Measurements from ENCODE around the gene CDH12.
"Not testable (repeated sequence)": the region's sequence is repeated elsewhere in the genome, so short reads cannot be mapped to it uniquely, and the experiment has no call there.

CDH12 gene

DNA sequence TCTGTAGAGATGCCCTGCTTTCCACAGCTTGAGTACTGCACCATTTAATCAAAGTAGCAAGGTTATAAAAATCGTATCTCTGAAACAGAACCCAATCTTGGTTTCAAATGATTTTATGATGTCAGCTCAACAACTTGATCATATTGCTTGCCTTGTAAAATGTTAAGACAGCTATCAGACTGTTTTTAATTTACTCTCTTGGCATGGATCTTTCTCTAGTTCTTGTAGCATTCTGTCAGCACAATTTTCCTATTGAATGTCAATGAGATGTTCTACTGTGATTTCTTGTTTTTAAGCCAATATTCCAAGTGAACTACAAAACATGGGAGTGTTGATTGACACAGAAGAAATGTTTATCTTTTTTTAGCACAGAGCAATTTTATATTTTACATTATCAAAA lies 313.4 kb downstream of the CDH12 start:
- no peaks in the 10 kb centered on the region for H3K27me3 ChIP-seq (ENCODE audit: insufficient read depth, poor library complexity, severe bottlenecking)
- no peak overlapping the region for H3K27ac ChIP-seq (replicated peaks)
- no peak overlapping the region for H3K4me3 ChIP-seq (replicated peaks; ENCODE audit: insufficient read depth, low read length)
- no peak for DNase-seq (ENCODE audit: low read depth in 1 of 2, low spot score in 1 of 2)
- no peak for TF ChIP-seq POLR2AphosphoS5 (IDR thresholded peaks at IDR 0.05; ENCODE audit: low read depth)
- no peak for TF ChIP-seq SPI1 (IDR thresholded peaks at IDR 0.05; ENCODE audit: borderline replicate concordance, low read depth)
- TF ChIP-seq, protein P1, sequence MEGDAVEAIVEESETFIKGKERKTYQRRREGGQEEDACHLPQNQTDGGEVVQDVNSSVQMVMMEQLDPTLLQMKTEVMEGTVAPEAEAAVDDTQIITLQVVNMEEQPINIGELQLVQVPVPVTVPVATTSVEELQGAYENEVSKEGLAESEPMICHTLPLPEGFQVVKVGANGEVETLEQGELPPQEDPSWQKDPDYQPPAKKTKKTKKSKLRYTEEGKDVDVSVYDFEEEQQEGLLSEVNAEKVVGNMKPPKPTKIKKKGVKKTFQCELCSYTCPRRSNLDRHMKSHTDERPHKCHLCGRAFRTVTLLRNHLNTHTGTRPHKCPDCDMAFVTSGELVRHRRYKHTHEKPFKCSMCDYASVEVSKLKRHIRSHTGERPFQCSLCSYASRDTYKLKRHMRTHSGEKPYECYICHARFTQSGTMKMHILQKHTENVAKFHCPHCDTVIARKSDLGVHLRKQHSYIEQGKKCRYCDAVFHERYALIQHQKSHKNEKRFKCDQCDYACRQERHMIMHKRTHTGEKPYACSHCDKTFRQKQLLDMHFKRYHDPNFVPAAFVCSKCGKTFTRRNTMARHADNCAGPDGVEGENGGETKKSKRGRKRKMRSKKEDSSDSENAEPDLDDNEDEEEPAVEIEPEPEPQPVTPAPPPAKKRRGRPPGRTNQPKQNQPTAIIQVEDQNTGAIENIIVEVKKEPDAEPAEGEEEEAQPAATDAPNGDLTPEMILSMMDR (IDR thresholded peaks at IDR 0.05; ENCODE audit: insufficient read depth, low read length), result no peak
- no peak for TF ChIP-seq REST (IDR thresholded peaks at IDR 0.05; ENCODE audit: insufficient replicate concordance, low read depth)
- TF ChIP-seq GABPA (IDR thresholded peaks at IDR 0.05; ENCODE audit: low read depth), result no peak

DNA sequence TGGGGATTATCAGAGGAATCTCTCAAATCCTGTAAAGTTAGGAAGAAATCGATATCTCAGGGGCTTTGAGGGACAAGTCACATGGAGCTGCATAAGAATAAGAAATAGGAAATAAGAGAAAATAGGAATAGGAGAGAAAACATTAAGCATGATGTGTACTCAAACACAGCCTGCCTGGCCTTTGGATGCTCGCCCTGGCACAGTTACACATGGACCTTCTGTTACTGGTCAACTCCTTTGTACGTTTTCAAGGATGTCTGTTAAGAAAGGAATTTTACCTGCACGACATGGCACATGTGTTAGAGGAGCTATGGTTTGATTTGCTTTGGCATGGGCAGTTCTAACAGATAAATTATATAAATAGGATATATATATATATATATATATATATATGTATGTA lies 321.2 kb downstream of the CDH12 start:
- no peaks in the 10 kb centered on the region for H3K27me3 ChIP-seq (ENCODE audit: insufficient read depth, poor library complexity, severe bottlenecking)
- H3K27ac ChIP-seq (replicated peaks), result no peak overlapping the region
- no peak overlapping the region for H3K4me3 ChIP-seq (replicated peaks; ENCODE audit: insufficient read depth, low read length)
- no peak for TF ChIP-seq POLR2AphosphoS5 (IDR thresholded peaks at IDR 0.05; ENCODE audit: low read depth)
- no peak for TF ChIP-seq REST (IDR thresholded peaks at IDR 0.05; ENCODE audit: insufficient replicate concordance, low read depth)
- TF ChIP-seq SPI1 (IDR thresholded peaks at IDR 0.05; ENCODE audit: borderline replicate concordance, low read depth), result no peak
- TF ChIP-seq GABPA (IDR thresholded peaks at IDR 0.05; ENCODE audit: low read depth), result no peak
- TF ChIP-seq, protein P1 (IDR thresholded peaks at IDR 0.05; ENCODE audit: insufficient read depth, low read length), result no peak
- no peak for DNase-seq (ENCODE audit: low read depth in 1 of 2, low spot score in 1 of 2)

DNA sequence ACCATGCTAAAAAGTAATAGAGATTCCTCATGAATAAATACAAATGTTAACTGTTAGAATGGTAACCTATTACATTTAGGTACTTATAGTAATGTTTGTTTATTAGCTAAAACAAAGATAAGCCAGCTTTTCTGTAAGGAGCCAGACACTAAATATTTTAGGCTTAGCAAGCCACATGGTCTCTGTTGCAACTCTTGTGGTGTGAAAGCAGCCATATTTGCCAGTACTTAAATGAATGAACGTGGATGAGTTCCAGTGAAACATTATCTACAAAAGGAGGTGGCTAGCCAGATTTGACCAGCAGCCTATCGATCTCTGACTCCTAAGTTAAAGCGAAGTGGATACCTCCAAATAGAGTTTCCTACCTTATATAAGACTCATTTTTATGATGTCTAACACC lies 331.6 kb downstream of the CDH12 start:
- TF ChIP-seq SPI1 (IDR thresholded peaks at IDR 0.05; ENCODE audit: borderline replicate concordance, low read depth), result no peak
- TF ChIP-seq REST (IDR thresholded peaks at IDR 0.05; ENCODE audit: insufficient replicate concordance, low read depth), result no peak
- TF ChIP-seq GABPA (IDR thresholded peaks at IDR 0.05; ENCODE audit: low read depth), result no peak
- TF ChIP-seq, protein P1 (IDR thresholded peaks at IDR 0.05; ENCODE audit: insufficient read depth, low read length), result no peak
- TF ChIP-seq POLR2AphosphoS5 (IDR thresholded peaks at IDR 0.05; ENCODE audit: low read depth), result no peak
- DNase-seq (ENCODE audit: low read depth in 1 of 2, low spot score in 1 of 2), result no peak
- no peak overlapping the region for H3K4me3 ChIP-seq (replicated peaks; ENCODE audit: insufficient read depth, low read length)
- no peaks in the 10 kb centered on the region for H3K27me3 ChIP-seq (ENCODE audit: insufficient read depth, poor library complexity, severe bottlenecking)
- no peak overlapping the region for H3K27ac ChIP-seq (replicated peaks)

- H3K27me3 ChIP-seq (ENCODE audit: insufficient read depth, poor library complexity, severe bottlenecking); H3K4me3 ChIP-seq (replicated peaks; ENCODE audit: insufficient read depth, low read length); DNase-seq (ENCODE audit: low read depth in 1 of 2, low spot score in 1 of 2); H3K27ac ChIP-seq (replicated peaks): not testable (repeated sequence)
These were observed 336.6 kb downstream of the CDH12 start for GRCh38 chr5:22516497-22516896.
